ENCODE results near the gene SUPV3L1.

DNA sequence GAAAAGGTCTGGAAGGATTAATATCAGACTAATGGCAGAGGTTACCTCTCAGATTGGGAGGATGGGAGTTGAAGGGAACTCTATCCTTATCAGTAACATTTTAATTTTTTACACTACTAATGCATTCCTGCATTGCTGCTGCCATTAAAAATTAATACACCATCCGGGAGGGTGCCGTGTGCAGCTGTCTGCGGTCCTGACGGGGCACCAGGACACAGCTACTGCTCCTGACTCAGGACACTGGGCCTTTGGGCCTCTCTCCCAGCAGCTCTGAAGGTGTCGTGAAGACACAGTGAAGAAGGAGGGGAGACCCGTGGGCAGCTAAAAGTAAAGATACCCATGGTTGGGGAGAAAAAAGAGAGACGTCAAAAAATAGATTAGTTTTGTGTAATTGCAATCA is 74.8 kb downstream of the SUPV3L1 start:
- TF ChIP-seq, protein P1, sequence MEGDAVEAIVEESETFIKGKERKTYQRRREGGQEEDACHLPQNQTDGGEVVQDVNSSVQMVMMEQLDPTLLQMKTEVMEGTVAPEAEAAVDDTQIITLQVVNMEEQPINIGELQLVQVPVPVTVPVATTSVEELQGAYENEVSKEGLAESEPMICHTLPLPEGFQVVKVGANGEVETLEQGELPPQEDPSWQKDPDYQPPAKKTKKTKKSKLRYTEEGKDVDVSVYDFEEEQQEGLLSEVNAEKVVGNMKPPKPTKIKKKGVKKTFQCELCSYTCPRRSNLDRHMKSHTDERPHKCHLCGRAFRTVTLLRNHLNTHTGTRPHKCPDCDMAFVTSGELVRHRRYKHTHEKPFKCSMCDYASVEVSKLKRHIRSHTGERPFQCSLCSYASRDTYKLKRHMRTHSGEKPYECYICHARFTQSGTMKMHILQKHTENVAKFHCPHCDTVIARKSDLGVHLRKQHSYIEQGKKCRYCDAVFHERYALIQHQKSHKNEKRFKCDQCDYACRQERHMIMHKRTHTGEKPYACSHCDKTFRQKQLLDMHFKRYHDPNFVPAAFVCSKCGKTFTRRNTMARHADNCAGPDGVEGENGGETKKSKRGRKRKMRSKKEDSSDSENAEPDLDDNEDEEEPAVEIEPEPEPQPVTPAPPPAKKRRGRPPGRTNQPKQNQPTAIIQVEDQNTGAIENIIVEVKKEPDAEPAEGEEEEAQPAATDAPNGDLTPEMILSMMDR (IDR thresholded peaks at IDR 0.05 in 2 of 3, conservative IDR thresholded peaks at IDR 0.05 in 1 of 3; ENCODE audit: control insufficient read depth in 2 of 3, extremely low read depth in 1 of 3, insufficient read depth in 1 of 3, low read depth in 3 of 3, low read length in 3 of 3), result no peak
- no peak for TF ChIP-seq SIN3A (IDR thresholded peaks at IDR 0.05; ENCODE audit: low read depth, low read length)

Data from GM12878 (cell line).